Measurements from ENCODE around the gene KCNG1. TPM values are rescaled to one million over a fixed set of nuclear protein-coding genes. Genes with fewer than 3 reads are reported as not detected.

The KCNG1 gene
- total RNA-seq, 2 experiments from 2014 or later: 4.0 to 4.3 TPM

GRCh38 chr20:51019656-51020592 lies 3.0 kb downstream of the KCNG1 start:
- ChIA-PET POLR2A (no interaction called here), CTCF (no interaction called here)

- CTCF ChIA-PET: no interaction called here
These were observed 5.7 kb downstream of the KCNG1 start for GRCh38 chr20:51017251-51017650.

GRCh38 chr20:51016521-51016920 lies 6.4 kb downstream of the KCNG1 start:
- ChIA-PET POLR2A (no interaction called here), CTCF (interaction anchor here (1.5 kb wide), 1 partner anchor 19 kb away, joined by 3 read pairs; no protein-coding TSS in a partner anchor)

More at GRCh38 chr20:51017251-51017650, 5.7 kb downstream of the KCNG1 start:
- POLR2A ChIA-PET: no interaction called here

- ChIA-PET CTCF (interaction anchor here (0.6 to 1.7 kb wide), 9 partner anchors 12 to 311 kb away, joined by 3 to 5 read pairs (median 3); no protein-coding TSS in a partner anchor), POLR2A (interaction anchor here (0.6 kb wide), 1 partner anchor 49 kb away, joined by 7 read pairs; no protein-coding TSS in a partner anchor)
These were observed 7.8 kb downstream of the KCNG1 start for GRCh38 chr20:51014797-51015722.

- POLR2A ChIA-PET: no interaction called here
- CTCF ChIA-PET: interaction anchor here (1.5 kb wide), 1 partner anchor 33 kb away, joined by 3 read pairs; no protein-coding TSS in a partner anchor
These were observed 9.2 kb downstream of the KCNG1 start for GRCh38 chr20:51013577-51014330.

GRCh38 chr20:51012357-51012756 lies 10.6 kb downstream of the KCNG1 start:
- ChIA-PET CTCF (interaction anchor here (1.5 kb wide), 1 partner anchor 31 kb away, joined by 3 read pairs; no protein-coding TSS in a partner anchor), POLR2A (no interaction called here)

GRCh38 chr20:51011479-51011878 lies 11.4 kb downstream of the KCNG1 start:
- POLR2A ChIA-PET: no interaction called here
- CTCF ChIA-PET: no interaction called here

- CTCF ChIA-PET: interaction anchor here (0.7 kb wide), 1 partner anchor 15 kb away, joined by 5 read pairs; no protein-coding TSS in a partner anchor
- POLR2A ChIA-PET: no interaction called here
These were observed 12.0 kb downstream of the KCNG1 start for GRCh38 chr20:51010932-51011331.

GRCh38 chr20:51010043-51010365 lies 12.9 kb downstream of the KCNG1 start:
- ChIA-PET CTCF (no interaction called here), POLR2A (no interaction called here)

GRCh38 chr20:51009303-51010042 lies 13.4 kb downstream of the KCNG1 start:
- CTCF ChIA-PET: no interaction called here
- POLR2A ChIA-PET: no interaction called here

GRCh38 chr20:51008718-51009117 lies 14.2 kb downstream of the KCNG1 start:
- POLR2A ChIA-PET: no interaction called here
- CTCF ChIA-PET: no interaction called here

- CTCF ChIA-PET: no interaction called here
- POLR2A ChIA-PET: interaction anchor here (0.6 kb wide), 1 partner anchor 902 kb away, joined by 6 read pairs; no protein-coding TSS in a partner anchor
These were observed 17.7 kb downstream of the KCNG1 start for GRCh38 chr20:51005214-51005613.

GRCh38 chr20:51004781-51005180 lies 18.1 kb downstream of the KCNG1 start:
- CTCF ChIA-PET: no interaction called here
- POLR2A ChIA-PET: interaction anchor here (0.6 kb wide), 1 partner anchor 903 kb away, joined by 6 read pairs; no protein-coding TSS in a partner anchor

GRCh38 chr20:51004305-51004727 lies 18.6 kb downstream of the KCNG1 start:
- ChIA-PET POLR2A (interaction anchor here (0.6 kb wide), 1 partner anchor 903 kb away, joined by 6 read pairs; no protein-coding TSS in a partner anchor), CTCF (no interaction called here)

GRCh38 chr20:51003753-51004152 lies 19.2 kb downstream of the KCNG1 start:
- ChIA-PET POLR2A (no interaction called here), CTCF (interaction anchor here (0.7 kb wide), 1 partner anchor 12 kb away, joined by 3 read pairs; no protein-coding TSS in a partner anchor)

- CTCF ChIA-PET: interaction anchor here (1.6 kb wide), 1 partner anchor 316 kb away, joined by 3 read pairs; no protein-coding TSS in a partner anchor
- POLR2A ChIA-PET: no interaction called here
These were observed 20.3 kb downstream of the KCNG1 start for GRCh38 chr20:51002633-51003032.

- POLR2A ChIA-PET: no interaction called here
- CTCF ChIA-PET: interaction anchor here (0.6 to 1.6 kb wide), 2 partner anchors 317 to 1936 kb away, joined by 3 read pairs; no protein-coding TSS in a partner anchor
These were observed 21.3 kb downstream of the KCNG1 start for GRCh38 chr20:51001430-51002265.

- POLR2A ChIA-PET: no interaction called here
- CTCF ChIA-PET: no interaction called here
These were observed 23.6 kb downstream of the KCNG1 start for GRCh38 chr20:50999355-50999754.

All from activated CD8-positive, alpha-beta memory T cell treated with anti-CD3 and anti-CD28 coated beads for 36 hours (primary cell).